ENCODE measurements around the gene ARL13B. TPM values are rescaled to one million over a fixed set of nuclear protein-coding genes. Genes with fewer than 3 reads are reported as not detected.
"Not testable (repeated sequence)": the region's sequence is repeated elsewhere in the genome, so short reads cannot be mapped to it uniquely, and the experiment has no call there.

The ARL13B gene
- 10.0 TPM for total RNA-seq
- long read RNA-seq, partial matches to known transcripts = 9 of 35 reads
- long read RNA-seq, other reads (novel, unspliced or antisense) = 26 of 35 reads

GRCh38 chr3:93979850-93980676 lies at the start of gene ARL13B:
TSS of gene ARL13B (plus strand) at chr3:93980155. CDS start at chr3:93980424, 269 bp downstream.
- peak; percentile 98 for DNase-seq (ENCODE audit: low spot score)

- no peak for DNase-seq (ENCODE audit: low spot score)
These were observed 48.2 kb upstream of the ARL13B start for GRCh38 chr3:93931597-93932229.

- DNase-seq (ENCODE audit: low spot score) = no peak
These were observed 45.4 kb upstream of the ARL13B start for GRCh38 chr3:93934366-93935046.

- DNase-seq (ENCODE audit: low spot score) = no peak
These were observed 43.4 kb upstream of the ARL13B start for GRCh38 chr3:93936549-93936948.

- DNase-seq (ENCODE audit: low spot score) = not testable (repeated sequence)
These were observed 42.5 kb upstream of the ARL13B start for GRCh38 chr3:93937485-93937884.

GRCh38 chr3:93949958-93950357 lies 30.0 kb upstream of the ARL13B start:
- DNase-seq (ENCODE audit: low spot score) = not testable (repeated sequence)

- DNase-seq (ENCODE audit: low spot score) = no peak
These were observed 18.9 kb upstream of the ARL13B start for GRCh38 chr3:93961026-93961425.

GRCh38 chr3:93961489-93961888 lies 18.5 kb upstream of the ARL13B start:
- DNase-seq (ENCODE audit: low spot score) = no peak

- no peak for DNase-seq (ENCODE audit: low spot score)
These were observed 17.2 kb upstream of the ARL13B start for GRCh38 chr3:93962798-93963197.

- DNase-seq (ENCODE audit: low spot score) = not testable (repeated sequence)
These were observed 14.8 kb upstream of the ARL13B start for GRCh38 chr3:93965106-93965505.

- no peak for DNase-seq (ENCODE audit: low spot score)
These were observed 10.5 kb upstream of the ARL13B start for GRCh38 chr3:93969443-93969842.

- DNase-seq (ENCODE audit: low spot score) = no peak
These were observed 10.0 kb upstream of the ARL13B start for GRCh38 chr3:93969997-93970396.

GRCh38 chr3:93973131-93974126 lies 6.5 kb upstream of the ARL13B start, which contains the start of gene PROS1:
TSS of gene PROS1 (minus strand) at chr3:93973896. CDS start at chr3:93973749, 147 bp downstream.
- DNase-seq (ENCODE audit: low spot score) = peak; percentile 94

- DNase-seq (ENCODE audit: low spot score) = no peak
These were observed 1.7 kb downstream of the ARL13B start for GRCh38 chr3:93981649-93982048.

- no peak for DNase-seq (ENCODE audit: low spot score)
These were observed 3.5 kb downstream of the ARL13B start for GRCh38 chr3:93983408-93983807.

- no peak for DNase-seq (ENCODE audit: low spot score)
These were observed 4.7 kb downstream of the ARL13B start for GRCh38 chr3:93984618-93985017.

GRCh38 chr3:93988283-93988682 lies 8.3 kb downstream of the ARL13B start:
- no peak for DNase-seq (ENCODE audit: low spot score)

- no peak for DNase-seq (ENCODE audit: low spot score)
These were observed 8.8 kb downstream of the ARL13B start for GRCh38 chr3:93988764-93989163.

GRCh38 chr3:93989241-93989640 lies 9.3 kb downstream of the ARL13B start:
- no peak for DNase-seq (ENCODE audit: low spot score)

- no peak for DNase-seq (ENCODE audit: low spot score)
These were observed 11.7 kb downstream of the ARL13B start for GRCh38 chr3:93991631-93992030.

- DNase-seq (ENCODE audit: low spot score) = no peak
These were observed 12.3 kb downstream of the ARL13B start for GRCh38 chr3:93992207-93992606.

All from mesenteric fat pad (tissue), 1 donor.